HG03575 (cell line): Measurements from ENCODE around the gene VAV3.
"Not testable (repeated sequence)": the region's sequence is repeated elsewhere in the genome, so short reads cannot be mapped to it uniquely, and the experiment has no call there.

Experiments used
- ATAC-seq: cut with Tn5 transposase; IDR thresholded peaks from one replicate; pipeline ENCODE4 v1.9.1; 2021; ENCODE audit not compliant: unreplicated experiment, insufficient number of reproducible peaks, low FRiP score; ENCODE audit errors: extremely low read depth

Gene VAV3

DNA sequence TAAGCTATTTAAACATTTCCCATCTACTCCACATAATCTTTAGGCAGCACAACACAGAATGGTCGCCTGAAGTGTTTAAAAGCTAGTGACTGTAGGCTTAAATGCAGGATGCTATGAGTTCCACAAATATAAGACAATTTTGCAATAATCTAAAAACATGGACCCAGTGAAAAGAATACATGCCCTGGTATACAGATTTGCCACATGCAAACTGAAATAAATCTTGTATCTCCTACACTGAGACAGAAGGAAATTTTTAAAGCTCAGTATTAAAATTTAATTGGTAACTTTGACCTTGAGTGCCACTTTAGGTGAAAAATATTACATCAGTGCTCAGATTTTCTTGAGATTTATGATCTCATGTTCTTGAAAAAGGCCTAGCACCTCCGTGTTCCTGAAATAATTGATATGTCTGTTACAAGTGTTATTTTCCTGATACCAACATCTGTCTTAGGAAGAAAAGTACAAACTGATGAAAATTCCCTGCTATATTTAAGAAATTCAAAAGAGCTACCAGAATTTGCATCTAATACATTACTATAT is 285.5 kb downstream of the VAV3 start:
- no peak for ATAC-seq

- no peak for ATAC-seq
Observed at GRCh38 chr1:107678993-107679392, 286.0 kb downstream of the VAV3 start.

GRCh38 chr1:107677697-107678096 is 287.3 kb downstream of the VAV3 start:
- no peak for ATAC-seq

- ATAC-seq = no peak
Observed at GRCh38 chr1:107674486-107674885, 290.5 kb downstream of the VAV3 start.

- no peak for ATAC-seq
Observed at GRCh38 chr1:107673006-107673405, 292.0 kb downstream of the VAV3 start.

- no peak for ATAC-seq
Observed at GRCh38 chr1:107670397-107671040, 294.5 kb downstream of the VAV3 start.

- no peak for ATAC-seq
Observed at GRCh38 chr1:107669996-107670395, 295.0 kb downstream of the VAV3 start.

GRCh38 chr1:107668762-107669161 is 296.2 kb downstream of the VAV3 start:
- no peak for ATAC-seq

DNA sequence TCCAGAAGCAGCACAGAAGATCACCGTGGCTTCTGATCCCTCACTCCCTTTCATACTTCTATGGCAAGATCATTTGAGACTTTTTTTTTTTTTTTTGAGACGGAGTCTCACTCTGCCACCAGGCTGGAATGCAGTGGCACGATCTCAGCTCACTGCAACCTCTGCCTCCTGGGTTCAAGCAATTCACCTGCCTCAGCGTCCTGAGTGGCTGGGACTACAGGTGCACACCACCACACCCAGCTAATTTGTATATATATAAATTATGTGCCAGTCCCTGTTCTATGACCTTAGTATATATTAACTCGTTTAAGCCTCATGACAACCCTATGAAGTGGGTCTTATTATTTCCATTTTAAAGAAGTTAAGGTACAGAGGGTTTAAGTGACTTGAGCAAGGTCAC is 298.5 kb downstream of the VAV3 start:
- ATAC-seq = no peak

DNA sequence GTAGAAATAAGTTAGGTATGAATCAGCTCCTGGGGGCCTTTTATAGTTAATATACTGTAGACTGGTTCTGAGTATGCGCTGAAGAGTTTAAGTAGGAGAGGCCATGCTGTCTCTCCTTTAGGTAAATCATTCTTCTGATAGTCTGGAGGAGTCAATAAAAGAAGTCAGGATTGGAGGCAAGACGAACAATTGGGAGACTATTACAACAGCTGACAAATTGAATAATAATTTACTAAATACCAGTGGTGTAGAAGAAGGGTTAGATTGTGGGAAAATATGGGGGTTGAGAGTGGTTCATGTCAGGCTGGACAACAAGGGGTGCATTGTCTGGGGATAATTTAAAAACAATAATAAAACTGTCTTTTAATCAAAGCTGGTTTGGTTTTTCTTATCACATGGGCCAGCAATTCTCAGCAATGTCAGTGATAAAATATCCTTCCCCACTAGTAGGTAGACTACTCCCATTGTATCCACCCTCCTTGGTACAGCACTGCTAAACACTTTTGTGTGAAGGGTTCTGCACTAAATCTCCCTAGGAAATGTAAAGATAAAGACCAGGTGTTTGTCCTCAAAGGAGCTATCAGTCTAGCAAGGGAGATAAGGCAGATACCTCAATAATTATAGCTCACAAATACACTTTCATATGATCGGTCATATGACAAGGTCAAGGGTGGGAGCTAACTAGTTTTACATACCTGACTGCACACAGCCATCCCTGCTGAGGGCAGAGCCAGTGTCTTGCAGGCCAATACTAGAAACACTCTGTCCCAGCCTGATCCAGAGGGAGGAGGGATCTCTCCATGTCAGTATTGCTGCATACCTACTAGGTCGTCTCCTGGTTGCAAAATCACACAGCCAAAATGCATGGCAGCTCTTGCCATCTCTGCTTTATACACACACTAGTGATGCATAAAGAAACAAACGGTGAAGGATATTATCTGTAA is 299.7 kb downstream of the VAV3 start:
- no peak for ATAC-seq

- ATAC-seq = no peak
Observed at GRCh38 chr1:107662971-107663370, 302.0 kb downstream of the VAV3 start.

DNA sequence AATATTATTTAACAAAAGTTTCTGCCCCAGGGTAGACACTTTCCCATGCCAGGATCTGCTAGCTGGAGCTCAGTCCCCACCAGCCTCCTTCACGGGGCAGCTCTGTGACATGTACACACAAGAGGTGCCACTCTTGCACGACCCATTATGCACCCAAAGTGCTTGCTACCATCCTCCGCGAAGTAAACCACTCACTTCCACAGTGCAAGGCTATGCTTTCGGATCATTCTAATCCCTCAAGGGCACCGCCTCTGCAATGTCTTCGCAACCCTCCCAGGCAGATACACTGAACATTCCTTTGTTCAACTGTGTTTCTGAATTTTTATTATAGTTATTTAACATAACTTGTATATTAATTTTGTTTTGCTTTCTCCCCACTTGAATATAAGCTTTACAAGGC is 303.8 kb downstream of the VAV3 start:
- ATAC-seq = no peak

DNA sequence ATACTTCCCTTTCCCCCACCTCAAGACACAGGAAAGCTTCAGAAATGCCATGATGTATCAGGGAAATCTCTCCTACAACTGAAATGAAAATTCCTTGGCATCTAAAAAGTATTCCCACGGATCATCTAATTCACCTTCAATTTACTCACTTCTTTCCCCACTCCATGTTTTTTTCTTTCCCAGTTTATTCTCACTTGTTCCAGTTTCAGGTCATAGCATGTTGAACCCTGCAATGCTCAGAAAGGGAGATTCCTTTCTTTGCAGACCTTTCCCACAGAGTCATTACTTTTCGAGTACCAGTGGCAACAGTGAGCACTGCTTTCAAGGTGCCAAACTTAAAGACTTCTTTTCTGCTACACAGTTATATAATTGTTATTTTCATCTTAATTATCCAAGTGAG is 305.0 kb downstream of the VAV3 start:
- no peak for ATAC-seq

DNA sequence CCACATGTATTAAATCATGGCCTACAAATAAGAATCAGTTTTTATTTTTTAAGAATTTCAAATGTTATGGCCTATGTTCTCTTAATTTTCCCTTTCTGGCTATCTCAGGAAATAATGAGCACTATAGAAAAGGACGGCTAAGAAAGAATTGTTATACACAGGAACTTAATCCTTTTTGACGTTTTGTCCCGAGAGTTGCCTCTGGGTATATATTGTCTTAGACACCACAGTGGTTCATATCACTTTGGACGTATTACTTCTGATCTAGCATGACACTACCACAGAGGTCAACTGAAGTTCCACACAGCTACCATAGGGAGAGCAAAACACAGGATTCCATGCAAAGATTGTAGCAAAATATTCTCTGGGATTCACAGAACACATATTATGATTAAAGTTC is 307.6 kb downstream of the VAV3 start:
- no peak for ATAC-seq

GRCh38 chr1:107653765-107654164 is 311.2 kb downstream of the VAV3 start:
- ATAC-seq = no peak

DNA sequence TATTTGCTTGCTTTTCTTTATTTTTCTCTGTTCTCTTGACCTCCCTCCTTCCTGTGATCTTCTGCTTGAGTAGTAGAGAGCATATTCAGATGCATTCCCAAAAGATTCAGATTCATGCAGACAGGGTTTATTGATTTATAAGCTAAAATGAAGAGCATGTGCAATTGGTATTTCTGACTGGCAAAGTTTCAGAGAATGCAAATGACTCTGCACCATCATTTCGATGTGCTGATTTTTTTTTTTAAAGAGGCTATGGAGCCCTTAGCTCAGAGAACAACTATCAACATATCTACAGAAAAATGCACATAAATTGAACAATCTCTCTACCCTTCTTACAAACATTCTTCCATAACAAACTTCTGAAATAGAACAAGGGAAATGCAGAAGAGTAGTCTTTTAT is 312.0 kb downstream of the VAV3 start:
- ATAC-seq = no peak

DNA sequence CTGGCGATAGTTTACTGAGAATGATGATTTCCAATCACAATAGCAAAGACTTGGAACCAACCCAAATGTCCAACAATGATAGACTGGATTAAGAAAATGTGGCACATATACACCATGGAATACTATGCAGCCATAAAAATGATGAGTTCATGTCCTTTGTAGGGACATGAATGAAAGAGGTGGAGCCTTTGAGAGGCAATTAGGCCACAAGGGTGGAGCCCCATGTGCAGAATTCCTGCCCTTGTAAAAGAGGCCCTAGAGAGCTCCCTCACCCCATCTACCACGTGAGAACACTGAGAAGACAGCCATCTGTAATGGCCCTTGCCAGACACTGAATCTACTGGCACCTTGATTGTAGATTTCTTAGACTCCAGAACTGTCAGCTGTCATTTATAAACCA is 314.2 kb downstream of the VAV3 start:
- not testable (repeated sequence) for ATAC-seq

GRCh38 chr1:107649023-107649422 is 316.0 kb downstream of the VAV3 start:
- no peak for ATAC-seq

DNA sequence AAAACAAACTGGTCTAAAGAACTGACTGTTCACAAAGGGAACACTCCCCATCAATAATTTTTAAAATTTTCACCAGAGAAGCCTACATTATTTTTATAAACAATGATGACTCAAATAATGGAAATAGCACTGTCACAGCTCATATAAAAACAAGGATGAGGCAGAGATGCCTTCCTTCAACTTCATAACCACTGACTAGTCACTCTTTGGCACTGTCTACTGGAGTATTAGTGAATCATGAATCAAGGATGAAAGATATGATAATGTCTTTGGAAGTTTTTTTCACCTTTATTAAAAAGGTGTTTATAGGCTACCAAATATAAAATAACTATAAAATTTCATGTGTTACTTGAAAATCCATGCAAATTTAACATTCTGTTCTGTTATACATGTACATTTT is 316.9 kb downstream of the VAV3 start:
- ATAC-seq = no peak

GRCh38 chr1:107647012-107647411 is 318.0 kb downstream of the VAV3 start:
- ATAC-seq = no peak
